Measurements from ENCODE around the gene SMARCD1. TPM values are rescaled to one million over a fixed set of nuclear protein-coding genes. Genes with fewer than 3 reads are reported as not detected.

The SMARCD1 gene
- total RNA-seq, 1 donor from 2014 or later = 121 TPM

GRCh38 chr12:50088577-50089335, 3.6 kb downstream of the SMARCD1 start:
- no peaks in the 10 kb centered on the region for H3K9me3 Mint-ChIP-seq
- Histone ChIP-seq H3K79me2 (ENCODE audit: low read depth) (peaks cover 56% of the 10 kb centered on the region), H3K4me2 (no peak overlapping the region), H3K27ac (no peak overlapping the region), H4K20me1 (ENCODE audit: low read depth) (peaks cover 41% of the 10 kb centered on the region), H3K4me1 (peaks cover 3% of the 10 kb centered on the region), H3K4me3 (no peak overlapping the region), H3F3A (ENCODE audit: low read depth) (peaks cover 35% of the 10 kb centered on the region), H3K9me3 (ENCODE audit: low read depth) (no peaks in the 10 kb centered on the region), H2AFZ (replicated peaks) (no peak overlapping the region), H3K36me3 (peaks cover 25% of the 10 kb centered on the region), H3K9ac (no peak overlapping the region), H3K27me3 (no peaks in the 10 kb centered on the region)
- TF ChIP-seq EZH2phosphoT487 (IDR thresholded peaks at IDR 0.05) = no peak
- TF ChIP-seq CTCF (IDR thresholded peaks at IDR 0.05) = peak; percentile 81
- no peak for TF ChIP-seq EZH2 (IDR thresholded peaks at IDR 0.05)
- no peak overlapping the region for H3K4me3 Mint-ChIP-seq
- H3K4me1 Mint-ChIP-seq = peaks cover 18% of the 10 kb centered on the region
- no peak overlapping the region for H3K27ac Mint-ChIP-seq
- H3K27me3 Mint-ChIP-seq (ENCODE audit: insufficient read depth, low read depth) = peaks cover 2% of the 10 kb centered on the region
- H3K36me3 Mint-ChIP-seq = peaks cover 27% of the 10 kb centered on the region
- DNase-seq (ENCODE audit: low spot score) = peak; percentile 80

- no peak for DNase-seq (ENCODE audit: low spot score)
- no peak overlapping the region for H3K27ac ChIP-seq
- H3K36me3 Mint-ChIP-seq = peaks cover 31% of the 10 kb centered on the region
- H3K9me3 Mint-ChIP-seq = no peaks in the 10 kb centered on the region
- H3K4me3 Mint-ChIP-seq = no peak overlapping the region
- peaks cover 25% of the 10 kb centered on the region for H3K36me3 ChIP-seq
- peaks cover 41% of the 10 kb centered on the region for H4K20me1 ChIP-seq (ENCODE audit: low read depth)
- H3K9ac ChIP-seq = no peak overlapping the region
- H3K4me1 ChIP-seq = peaks cover 3% of the 10 kb centered on the region
- peaks cover 30% of the 10 kb centered on the region for H3F3A ChIP-seq (ENCODE audit: low read depth)
- no peak overlapping the region for H3K27ac Mint-ChIP-seq
- H3K79me2 ChIP-seq (ENCODE audit: low read depth) = peaks cover 51% of the 10 kb centered on the region
- peaks cover 16% of the 10 kb centered on the region for H3K4me1 Mint-ChIP-seq
- no peaks in the 10 kb centered on the region for H3K27me3 ChIP-seq
- no peak overlapping the region for H3K4me3 ChIP-seq
- no peaks in the 10 kb centered on the region for H3K9me3 ChIP-seq (ENCODE audit: low read depth)
- no peak overlapping the region for H3K4me2 ChIP-seq
- no peak for TF ChIP-seq EZH2phosphoT487 (IDR thresholded peaks at IDR 0.05)
- TF ChIP-seq EZH2 (IDR thresholded peaks at IDR 0.05) = no peak
- no peak for TF ChIP-seq CTCF (IDR thresholded peaks at IDR 0.05)
- no peak overlapping the region for H2AFZ ChIP-seq (replicated peaks)
- H3K27me3 Mint-ChIP-seq (ENCODE audit: insufficient read depth, low read depth) = peaks cover 2% of the 10 kb centered on the region
These were observed 4.6 kb downstream of the SMARCD1 start for GRCh38 chr12:50089730-50090129.

GRCh38 chr12:50090391-50090790, 5.2 kb downstream of the SMARCD1 start:
- H3K4me1 ChIP-seq = peaks cover 3% of the 10 kb centered on the region
- Mint-ChIP-seq H3K36me3 (peaks cover 33% of the 10 kb centered on the region), H3K4me1 (peaks cover 13% of the 10 kb centered on the region), H3K27ac (no peak overlapping the region), H3K9me3 (no peaks in the 10 kb centered on the region), H3K27me3 (ENCODE audit: insufficient read depth, low read depth) (peaks cover 2% of the 10 kb centered on the region), H3K4me3 (no peak overlapping the region)
- peaks cover 29% of the 10 kb centered on the region for H3F3A ChIP-seq (ENCODE audit: low read depth)
- H4K20me1 ChIP-seq (ENCODE audit: low read depth) = peaks cover 47% of the 10 kb centered on the region
- no peak overlapping the region for H3K4me2 ChIP-seq
- DNase-seq (ENCODE audit: low spot score) = no peak
- H3K27ac ChIP-seq = no peak overlapping the region
- TF ChIP-seq EZH2phosphoT487 (IDR thresholded peaks at IDR 0.05) (no peak), CTCF (IDR thresholded peaks at IDR 0.05) (no peak), EZH2 (IDR thresholded peaks at IDR 0.05) (no peak)
- H3K27me3 ChIP-seq = no peaks in the 10 kb centered on the region
- no peak overlapping the region for H3K4me3 ChIP-seq
- peaks cover 47% of the 10 kb centered on the region for H3K79me2 ChIP-seq (ENCODE audit: low read depth)
- H2AFZ ChIP-seq (replicated peaks) = no peak overlapping the region
- H3K9ac ChIP-seq = no peak overlapping the region
- H3K9me3 ChIP-seq (ENCODE audit: low read depth) = no peaks in the 10 kb centered on the region
- peaks cover 28% of the 10 kb centered on the region for H3K36me3 ChIP-seq
